ENCODE results near the gene TGIF2. TPM values are rescaled to one million over a fixed set of nuclear protein-coding genes. Genes with fewer than 3 reads are reported as not detected.

Gene TGIF2
- total and polyA plus RNA-seq, 2 of the 4 experiments (the other 2 are of a cell fraction): 9.7 to 12.7 TPM

- Histone ChIP-seq H4K5ac (ENCODE audit: low read depth, low read length) (no peak overlapping the region), H2BK120ac (ENCODE audit: low read depth, low read length) (no peak overlapping the region), H4K91ac (ENCODE audit: insufficient read depth, low read depth, low read length) (no peak overlapping the region), H3K4me3 (ENCODE audit: insufficient read depth, low read depth, low read length) (no peak overlapping the region), H2BK5ac (ENCODE audit: low read depth, low read length, poor library complexity, severe bottlenecking) (no peak overlapping the region), H3K18ac (ENCODE audit: low read depth, low read length) (no peak overlapping the region), H2AK9ac (replicated peaks; ENCODE audit: low read depth, low read length, poor library complexity) (no peak overlapping the region), H2AFZ (replicated peaks; ENCODE audit: low read length, poor library complexity) (no peak overlapping the region), H2AK5ac (ENCODE audit: low read depth, low read length) (no peak overlapping the region), H2BK15ac (ENCODE audit: low read depth, low read length) (no peak overlapping the region), H3K4me1 (ENCODE audit: control insufficient read depth, insufficient read depth, low read length) (no peaks in the 10 kb centered on the region), H3K23ac (ENCODE audit: low read depth, low read length) (no peak overlapping the region), H3K27me3 (ENCODE audit: control insufficient read depth, insufficient read depth, low read length) (no peaks in the 10 kb centered on the region), H2BK20ac (ENCODE audit: low read depth, low read length) (no peak overlapping the region), H4K20me1 (ENCODE audit: insufficient read depth, low read length) (peaks cover 3% of the 10 kb centered on the region; the same call in 1 of the 2 replicates), H3K9ac (ENCODE audit: low read depth, low read length) (no peak overlapping the region), H3K14ac (replicated peaks; ENCODE audit: low read depth, low read length) (no peak overlapping the region), H3K36me3 (ENCODE audit: control insufficient read depth, insufficient read depth, low read length) (peaks cover 29% of the 10 kb centered on the region), H4K8ac (ENCODE audit: low read depth in 2 of 2, low read length in 2 of 2) (no peak overlapping the region), H3K4me2 (ENCODE audit: low read depth, low read length) (no peak overlapping the region), H3K4ac (ENCODE audit: low read depth, low read length) (no peak overlapping the region), H3K79me1 (ENCODE audit: low read depth in 1 of 2, low read length in 2 of 2) (peaks cover 9 to 14% of the 10 kb centered on the region in 2 experiments), H3K9me3 (ENCODE audit: control insufficient read depth, insufficient read depth, low read length) (no peaks in the 10 kb centered on the region), H3K27ac (ENCODE audit: insufficient read depth, low read length) (no peak overlapping the region), H3K9me1 (ENCODE audit: insufficient read depth, low read length) (peaks cover 2% of the 10 kb centered on the region; the same call in 1 of the 2 replicates), H3K56ac (ENCODE audit: extremely low read depth, insufficient read depth, low read length) (no peak overlapping the region)
- CTCF ChIA-PET: no interaction called here
- dilution Hi-C loops (cut with HindIII; ENCODE audit: low sequenced_read_pairs, unreplicated experiment): no loop called here
- POLR2A ChIA-PET (ENCODE audit: unreplicated experiment): no interaction called here
- DNase-seq: no peak
- TF ChIP-seq FOS (IDR thresholded peaks at IDR 0.05; ENCODE audit: low read depth, low read length): no peak
- no peak for TF ChIP-seq MXI1 (IDR thresholded peaks at IDR 0.05; ENCODE audit: borderline replicate concordance, low read depth, low read length)
- TF ChIP-seq POLR2A (IDR thresholded peaks at IDR 0.05; ENCODE audit: low read depth, low read length): no peak
- TF ChIP-seq, protein P1, sequence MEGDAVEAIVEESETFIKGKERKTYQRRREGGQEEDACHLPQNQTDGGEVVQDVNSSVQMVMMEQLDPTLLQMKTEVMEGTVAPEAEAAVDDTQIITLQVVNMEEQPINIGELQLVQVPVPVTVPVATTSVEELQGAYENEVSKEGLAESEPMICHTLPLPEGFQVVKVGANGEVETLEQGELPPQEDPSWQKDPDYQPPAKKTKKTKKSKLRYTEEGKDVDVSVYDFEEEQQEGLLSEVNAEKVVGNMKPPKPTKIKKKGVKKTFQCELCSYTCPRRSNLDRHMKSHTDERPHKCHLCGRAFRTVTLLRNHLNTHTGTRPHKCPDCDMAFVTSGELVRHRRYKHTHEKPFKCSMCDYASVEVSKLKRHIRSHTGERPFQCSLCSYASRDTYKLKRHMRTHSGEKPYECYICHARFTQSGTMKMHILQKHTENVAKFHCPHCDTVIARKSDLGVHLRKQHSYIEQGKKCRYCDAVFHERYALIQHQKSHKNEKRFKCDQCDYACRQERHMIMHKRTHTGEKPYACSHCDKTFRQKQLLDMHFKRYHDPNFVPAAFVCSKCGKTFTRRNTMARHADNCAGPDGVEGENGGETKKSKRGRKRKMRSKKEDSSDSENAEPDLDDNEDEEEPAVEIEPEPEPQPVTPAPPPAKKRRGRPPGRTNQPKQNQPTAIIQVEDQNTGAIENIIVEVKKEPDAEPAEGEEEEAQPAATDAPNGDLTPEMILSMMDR (conservative IDR thresholded peaks at IDR 0.05; ENCODE audit: low read depth, low read length): no peak
- no peak for TF ChIP-seq ELK1 (IDR thresholded peaks at IDR 0.05; ENCODE audit: borderline replicate concordance, low read depth, low read length)
- TF ChIP-seq MAZ (IDR thresholded peaks at IDR 0.05; ENCODE audit: borderline replicate concordance, low read depth, low read length): no peak
- no peak for TF ChIP-seq SMC3 (IDR thresholded peaks at IDR 0.05; ENCODE audit: low read depth, low read length)
- TF ChIP-seq MAFK (IDR thresholded peaks at IDR 0.05; ENCODE audit: low read depth, low read length): no peak
- TF ChIP-seq CHD1 (IDR thresholded peaks at IDR 0.05; ENCODE audit: low read depth, low read length): no peak
- TF ChIP-seq RFX5 (IDR thresholded peaks at IDR 0.05; ENCODE audit: low read depth, low read length): no peak
- no peak for TF ChIP-seq RCOR1 (IDR thresholded peaks at IDR 0.05; ENCODE audit: insufficient replicate concordance, low read length)
- TF ChIP-seq NFE2L2 (IDR thresholded peaks at IDR 0.05; ENCODE audit: low read depth, low read length): no peak
- no peak for TF ChIP-seq USF2 (IDR thresholded peaks at IDR 0.05; ENCODE audit: low read depth, low read length)
- no peak for TF ChIP-seq BHLHE40 (IDR thresholded peaks at IDR 0.05; ENCODE audit: low read depth, low read length)
- TF ChIP-seq RAD21 (IDR thresholded peaks at IDR 0.05; ENCODE audit: low read length): no peak
- no peak for TF ChIP-seq CEBPB (IDR thresholded peaks at IDR 0.05; ENCODE audit: low read depth, low read length)
- in situ Hi-C loops (cut with MboI; ENCODE audit: low sequenced_read_pairs): no loop called here
- intact Hi-C loops (cut with micrococcal nuclease): no loop called here
- no TSS peak for BruUV-seq (replicated peaks)
- ATAC-seq (ENCODE audit: low read depth): no peak
- no CpG with 5 or more reads among the region's 2 CpGs for WGBS, 2 experiments (ENCODE audit: extremely low coverage in 2 of 2, insufficient read length in 1 of 2)
These were observed 10.7 kb downstream of the TGIF2 start for GRCh38 chr20:36584018-36584481.

Data from IMR-90 (cell line).